ENCODE results near the gene LPIN3.

The LPIN3 gene

DNA sequence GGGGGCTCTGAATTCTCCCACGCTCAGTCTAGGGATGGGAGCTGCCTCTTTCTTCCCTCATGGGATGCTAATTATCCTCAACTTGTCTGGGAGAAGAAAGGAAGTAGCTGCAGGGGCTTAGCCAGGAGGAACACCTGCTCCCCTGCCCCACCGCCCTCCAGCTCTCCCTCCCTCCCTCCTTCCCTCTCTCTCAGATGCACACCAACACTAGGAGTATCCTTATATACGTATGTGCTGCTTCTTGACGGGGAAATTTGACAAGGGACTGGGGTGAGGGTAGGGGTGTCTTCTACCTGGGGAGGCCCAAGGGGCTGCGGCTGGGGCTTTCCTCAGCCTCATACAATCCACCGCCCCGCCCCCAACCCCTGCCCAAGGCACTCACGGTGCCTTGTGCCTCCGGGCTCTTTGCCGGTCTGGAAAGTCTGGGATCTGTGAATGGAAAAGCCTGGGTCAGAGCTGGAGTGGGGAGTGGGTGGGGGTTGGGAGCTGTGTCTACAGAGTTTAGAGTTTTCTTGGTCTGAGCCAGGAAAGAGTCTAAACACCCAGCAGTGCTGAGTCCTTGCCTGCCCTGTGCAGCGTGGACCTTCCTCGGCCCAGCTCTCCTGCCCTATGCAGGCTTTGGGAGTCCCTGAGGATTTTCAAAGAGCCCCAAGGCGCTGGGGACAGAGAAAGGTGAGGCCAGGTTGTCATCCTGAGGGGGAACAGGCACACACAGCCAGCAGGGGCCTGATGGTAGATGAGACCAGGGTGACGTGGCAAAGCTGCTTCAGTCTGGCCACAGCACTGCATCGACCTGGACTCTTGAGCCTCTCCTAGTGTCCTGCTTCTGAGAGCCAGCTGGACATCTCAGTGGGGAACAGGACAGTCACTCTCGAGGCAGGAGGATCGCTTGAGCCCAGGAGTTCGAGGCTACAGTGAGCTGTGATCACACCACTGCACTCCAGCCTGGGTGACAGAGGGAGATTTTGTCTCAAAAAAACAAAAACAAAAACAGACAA is 55.3 kb downstream of the LPIN3 start:
- no peak for DNase-seq

DNA sequence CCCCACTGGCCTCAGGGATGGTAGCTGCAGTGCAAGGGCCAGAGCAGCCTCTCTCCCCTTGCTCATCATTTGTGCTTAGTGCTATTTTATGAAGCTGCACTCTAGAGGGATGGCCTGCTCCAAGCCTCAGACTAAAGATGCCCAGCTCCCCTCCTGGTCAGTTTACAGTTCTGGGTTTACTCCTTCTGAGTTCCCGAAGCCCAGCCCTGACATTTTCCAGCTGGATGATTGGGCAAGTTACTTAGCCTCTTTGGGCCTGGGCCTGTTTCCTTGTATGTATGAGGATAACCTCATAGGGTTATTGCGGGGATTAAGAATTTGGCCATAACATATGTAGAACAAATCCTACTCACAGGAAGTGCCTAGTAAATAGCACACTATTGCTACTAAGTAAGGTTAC is 57.8 kb downstream of the LPIN3 start:
- DNase-seq = no peak

DNA sequence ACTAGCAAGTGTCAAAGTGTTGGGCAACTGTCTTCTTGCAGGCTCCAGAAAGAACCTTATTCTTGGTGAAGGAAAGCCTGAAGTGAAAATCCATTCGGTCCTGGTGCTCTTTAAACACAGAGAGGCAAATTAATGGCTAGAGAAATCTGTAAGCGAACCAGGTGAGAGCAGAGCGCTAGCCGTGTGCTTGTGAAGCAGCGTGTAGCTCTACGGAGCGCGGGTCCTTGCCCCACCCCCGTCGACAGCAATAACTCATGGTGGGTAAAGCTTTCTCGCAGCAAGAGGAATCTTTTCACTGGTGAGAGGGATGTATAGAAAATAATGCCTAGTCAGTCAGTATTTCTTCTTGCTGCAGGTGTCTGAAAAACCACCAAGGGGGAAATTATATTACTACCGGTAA is 63.0 kb downstream of the LPIN3 start:
- DNase-seq = no peak

DNA sequence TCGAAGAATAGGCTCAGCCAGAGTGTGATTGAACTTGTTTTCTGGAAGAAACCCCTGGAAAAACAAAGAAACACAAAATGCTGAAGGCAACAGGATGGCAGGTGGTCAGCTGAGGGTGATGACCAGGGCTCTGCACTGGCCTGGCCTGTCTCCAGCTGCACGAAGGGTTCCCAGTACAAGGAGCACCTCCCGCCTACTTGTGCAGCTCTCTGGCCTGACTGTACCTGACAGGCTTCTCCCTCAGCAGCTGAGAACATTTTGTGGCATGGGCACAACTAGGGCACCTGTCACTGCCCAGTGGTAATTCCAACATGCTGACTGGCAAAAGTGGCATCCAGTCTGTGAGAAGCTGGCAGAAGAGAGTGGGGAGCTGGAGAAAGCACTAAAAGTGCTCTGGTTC is 64.8 kb downstream of the LPIN3 start:
- no peak for DNase-seq

DNA sequence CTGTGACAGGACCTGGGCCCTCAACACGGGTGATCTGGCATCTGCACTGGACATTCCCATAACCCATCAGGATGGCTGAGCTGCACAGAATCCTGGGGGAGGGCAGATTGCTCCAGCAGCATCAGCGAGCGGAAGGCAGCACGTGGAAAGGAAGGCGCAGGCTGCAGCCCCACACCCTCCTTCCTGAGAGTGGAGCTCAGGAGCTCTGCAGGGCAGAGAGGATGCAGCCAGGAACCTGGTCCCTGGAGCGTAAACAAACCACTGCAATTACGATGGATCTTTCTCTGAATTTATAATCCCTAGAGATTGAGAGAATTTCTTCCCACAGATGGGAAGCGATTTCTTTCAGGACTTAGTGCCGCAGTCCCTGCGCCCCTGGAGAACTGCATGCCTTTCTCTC is 65.7 kb downstream of the LPIN3 start:
- no peak for DNase-seq

DNA sequence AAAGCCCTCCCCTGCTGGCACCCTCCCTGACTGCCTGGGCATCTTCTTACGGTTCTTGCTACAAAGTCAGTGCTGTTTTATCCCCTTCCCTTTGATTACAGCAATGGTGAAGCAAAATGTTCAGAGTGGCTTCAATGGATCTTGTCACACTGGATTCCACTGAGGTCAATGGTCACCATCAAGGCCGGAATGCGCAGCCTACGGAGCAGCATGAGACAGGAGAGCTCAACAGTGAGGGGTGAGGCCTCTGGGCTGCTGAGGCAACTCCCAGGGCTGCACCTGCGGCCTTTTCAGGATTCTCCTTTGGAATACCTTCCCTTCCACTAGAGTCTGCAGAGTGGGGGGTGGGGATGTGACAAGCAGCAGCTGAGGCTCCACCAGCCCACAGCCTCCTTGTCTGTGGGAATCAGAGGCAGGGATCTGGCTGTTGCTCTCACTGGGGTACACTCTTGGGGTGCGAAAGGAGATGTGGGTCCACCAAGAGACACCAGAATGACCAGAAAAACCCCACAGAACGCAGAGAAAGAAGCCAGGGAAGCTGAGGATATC is 66.3 kb downstream of the LPIN3 start:
- DNase-seq = no peak

DNA sequence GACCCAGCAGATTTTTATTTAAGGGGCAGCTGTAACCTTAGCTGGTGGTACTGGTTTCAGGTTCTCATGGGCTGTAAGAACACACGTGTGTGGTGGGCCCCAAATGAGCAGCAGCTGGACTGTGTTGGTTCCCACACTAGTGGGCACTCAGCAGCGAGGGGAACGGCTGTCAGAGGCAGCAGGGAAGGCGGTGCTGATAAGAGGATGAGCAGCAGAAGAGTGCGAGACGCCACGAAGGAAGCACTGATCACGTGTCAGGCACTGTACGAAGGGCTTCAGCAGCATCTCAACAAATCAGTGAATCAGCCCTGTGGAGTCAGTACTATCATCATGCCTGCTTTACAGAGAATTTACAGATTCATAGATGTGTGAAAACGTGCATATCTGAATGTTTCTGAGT is 67.0 kb downstream of the LPIN3 start:
- DNase-seq = no peak

DNA sequence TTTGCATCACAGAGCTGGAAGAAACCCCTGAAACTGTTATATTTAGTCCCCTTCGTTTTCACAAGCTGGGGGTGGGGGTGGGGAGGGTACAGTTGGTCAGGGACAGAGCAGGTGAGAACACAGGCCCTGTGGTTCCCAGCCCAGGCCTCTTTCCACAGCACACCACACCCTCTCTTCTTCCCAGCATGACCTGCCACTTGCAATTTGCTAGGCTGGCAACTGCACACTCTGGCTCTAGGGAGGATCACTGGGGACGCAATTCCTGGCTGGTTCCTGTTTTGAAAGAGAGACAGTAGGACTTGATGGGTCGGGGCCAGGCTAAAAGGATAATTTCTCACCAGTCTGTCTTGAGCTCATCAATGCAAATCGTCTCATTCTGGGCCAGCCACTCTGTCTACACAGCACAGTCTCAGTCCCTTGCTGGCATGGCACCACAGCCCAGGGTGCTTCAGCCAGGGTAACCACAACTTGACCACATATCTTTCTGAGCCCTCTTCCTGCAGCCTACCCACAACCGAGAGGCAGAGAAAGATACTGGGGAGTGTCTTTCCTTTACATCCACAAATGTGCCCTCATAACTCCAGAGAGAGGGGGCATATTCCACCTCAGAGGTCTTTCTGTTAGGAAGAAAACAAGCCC is 67.7 kb downstream of the LPIN3 start:
- no peak for DNase-seq

DNA sequence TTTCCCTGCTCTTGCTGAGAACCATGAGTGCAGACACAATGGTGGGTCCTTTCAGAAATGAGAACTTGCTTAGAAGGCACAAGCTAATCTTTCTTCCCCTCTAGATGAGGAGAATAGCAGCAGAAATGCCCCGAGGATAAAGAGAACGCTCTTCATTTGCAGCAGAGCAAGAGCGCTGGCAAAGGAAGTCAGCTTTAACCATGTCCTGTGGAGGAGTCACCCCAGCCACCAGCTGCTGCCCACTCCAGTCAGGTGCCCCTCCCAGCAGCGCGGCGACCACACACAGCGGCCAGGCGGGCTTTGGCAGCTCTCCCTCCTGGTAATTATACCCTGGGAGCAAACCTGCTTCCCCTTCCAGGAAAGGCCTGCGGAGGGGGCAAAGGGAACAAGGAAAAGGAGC is 68.4 kb downstream of the LPIN3 start:
- DNase-seq = no peak

Measured in activated CD4-positive, alpha-beta T cell treated with anti-CD3 and anti-CD28 coated beads, Interleukin-2, amount 50 U/mL, for 4 hours (primary cell).